ENCODE data around the gene MAP6.

DNA sequence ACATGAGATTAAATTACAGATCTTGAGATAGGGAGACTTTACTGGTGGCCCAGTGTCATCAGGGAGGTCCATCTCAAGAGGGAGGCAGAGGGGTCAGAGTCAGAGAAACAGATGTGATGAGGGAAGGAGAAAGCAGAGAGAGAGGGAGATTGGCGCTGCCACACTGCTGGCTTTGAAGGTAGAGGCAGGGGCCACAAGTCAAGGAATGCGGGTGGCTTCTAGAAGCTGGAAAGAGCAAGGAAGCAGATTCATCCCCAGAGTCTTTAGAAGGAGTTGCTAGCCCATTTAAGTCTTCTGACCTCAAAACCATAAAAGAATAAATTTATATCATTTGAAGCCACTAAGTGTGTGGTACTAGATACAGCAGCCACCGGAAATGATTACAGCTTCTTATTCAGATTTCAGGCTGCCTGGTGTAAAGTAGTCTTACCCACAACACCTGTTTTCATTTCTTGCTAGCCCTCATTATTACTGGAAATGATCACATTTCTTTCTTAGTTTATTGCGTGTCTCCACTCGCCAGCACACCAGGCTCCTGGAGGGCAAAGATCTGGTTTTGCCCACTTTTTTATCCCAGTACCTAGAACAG lies 119.4 kb downstream of the MAP6 start:
- TF ChIP-seq SP1 (IDR thresholded peaks at IDR 0.05) (no peak), SP1 (CRISPR knock-in tag; IDR thresholded peaks at IDR 0.05) (no peak), HNRNPH1 (optimal IDR thresholded peaks at IDR 0.05; ENCODE audit: low read depth, low read length) (no peak), POLR2AphosphoS5 (IDR thresholded peaks at IDR 0.05; ENCODE audit: low read depth, low read length) (no peak), CTCF (CRISPR knock-in tag; IDR thresholded peaks at IDR 0.05) (no peak), CEBPB (IDR thresholded peaks at IDR 0.05; ENCODE audit: borderline replicate concordance, low read depth, low read length) (no peak), ATM (IDR thresholded peaks at IDR 0.05; ENCODE audit: borderline replicate concordance) (no peak), ZNF850 (CRISPR knock-in tag; conservative IDR thresholded peaks at IDR 0.05) (no peak), ZNF780A (CRISPR knock-in tag; IDR thresholded peaks at IDR 0.05) (no peak), CBX2 (IDR thresholded peaks at IDR 0.05; ENCODE audit: low read depth, low read length) (no peak), CBX2 (CRISPR knock-in tag; IDR thresholded peaks at IDR 0.05; ENCODE audit: low read depth) (no peak), FOXM1 (CRISPR knock-in tag; IDR thresholded peaks at IDR 0.05) (no peak), ZNF710 (CRISPR knock-in tag; IDR thresholded peaks at IDR 0.05; ENCODE audit: borderline replicate concordance) (no peak)
- TF ChIP-seq, protein P1, sequence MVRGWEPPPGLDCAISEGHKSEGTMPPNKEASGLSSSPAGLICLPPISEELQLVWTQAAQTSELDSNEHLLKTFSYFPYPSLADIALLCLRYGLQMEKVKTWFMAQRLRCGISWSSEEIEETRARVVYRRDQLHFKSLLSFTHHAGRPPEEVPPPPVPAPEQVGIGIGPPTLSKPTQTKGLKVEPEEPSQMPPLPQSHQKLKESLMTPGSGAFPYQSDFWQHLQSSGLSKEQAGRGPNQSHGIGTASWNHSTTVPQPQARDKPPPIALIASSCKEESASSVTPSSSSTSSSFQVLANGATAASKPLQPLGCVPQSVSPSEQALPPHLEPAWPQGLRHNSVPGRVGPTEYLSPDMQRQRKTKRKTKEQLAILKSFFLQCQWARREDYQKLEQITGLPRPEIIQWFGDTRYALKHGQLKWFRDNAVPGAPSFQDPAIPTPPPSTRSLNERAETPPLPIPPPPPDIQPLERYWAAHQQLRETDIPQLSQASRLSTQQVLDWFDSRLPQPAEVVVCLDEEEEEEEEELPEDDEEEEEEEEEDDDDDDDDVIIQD (CRISPR knock-in tag; IDR thresholded peaks at IDR 0.05; ENCODE audit: low read depth): no peak
- TF ChIP-seq, protein P2, sequence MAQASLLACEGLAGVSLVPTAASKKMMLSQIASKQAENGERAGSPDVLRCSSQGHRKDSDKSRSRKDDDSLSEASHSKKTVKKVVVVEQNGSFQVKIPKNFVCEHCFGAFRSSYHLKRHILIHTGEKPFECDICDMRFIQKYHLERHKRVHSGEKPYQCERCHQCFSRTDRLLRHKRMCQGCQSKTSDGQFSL (CRISPR knock-in tag; IDR thresholded peaks at IDR 0.05): no peak
- TF ChIP-seq, protein P3, sequence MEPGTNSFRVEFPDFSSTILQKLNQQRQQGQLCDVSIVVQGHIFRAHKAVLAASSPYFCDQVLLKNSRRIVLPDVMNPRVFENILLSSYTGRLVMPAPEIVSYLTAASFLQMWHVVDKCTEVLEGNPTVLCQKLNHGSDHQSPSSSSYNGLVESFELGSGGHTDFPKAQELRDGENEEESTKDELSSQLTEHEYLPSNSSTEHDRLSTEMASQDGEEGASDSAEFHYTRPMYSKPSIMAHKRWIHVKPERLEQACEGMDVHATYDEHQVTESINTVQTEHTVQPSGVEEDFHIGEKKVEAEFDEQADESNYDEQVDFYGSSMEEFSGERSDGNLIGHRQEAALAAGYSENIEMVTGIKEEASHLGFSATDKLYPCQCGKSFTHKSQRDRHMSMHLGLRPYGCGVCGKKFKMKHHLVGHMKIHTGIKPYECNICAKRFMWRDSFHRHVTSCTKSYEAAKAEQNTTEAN (CRISPR knock-in tag; conservative IDR thresholded peaks at IDR 0.05): no peak
